GM12892 (cell line): ENCODE data around the gene FBXW7.

Experiments used
- POLR2A ChIP-seq: IDR thresholded peaks from 2 replicates; pipeline ENCODE4 v1.6.1; 2011; ENCODE audit warnings: low read depth, low read length, control low read depth
- POLR2AphosphoS5 ChIP-seq: IDR thresholded peaks from 2 replicates; pipeline ENCODE4 v1.6.1; 2011; ENCODE audit warnings: low read depth, low read length, control low read depth

DNA sequence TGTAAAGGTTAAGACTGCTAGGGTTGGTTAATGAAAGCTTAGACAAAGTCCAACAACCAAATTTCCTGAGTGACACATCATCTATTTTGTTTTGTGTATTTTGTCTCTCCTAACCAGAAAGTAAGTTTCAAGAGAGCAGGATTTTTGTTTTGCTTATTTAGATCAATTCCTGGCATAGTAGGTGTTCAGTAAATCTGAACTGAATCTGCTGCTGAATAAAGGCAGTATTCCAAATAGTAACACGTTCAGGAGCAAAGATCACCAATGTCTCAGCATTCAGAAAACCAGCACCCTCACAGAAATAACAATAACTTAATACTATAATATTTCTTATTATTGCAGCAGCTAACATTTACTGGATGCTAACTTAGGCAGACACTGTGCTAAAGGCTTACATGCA lies 12.2 kb downstream of the FBXW7 start:
- TF ChIP-seq POLR2AphosphoS5 = no peak
- no peak for TF ChIP-seq POLR2A
